GM12891 (cell line): Measurements from ENCODE around the gene FAM234B.

Experiments
- POLR2A ChIP-seq: IDR thresholded peaks from 2 replicates; pipeline ENCODE4 v1.6.1; 2011; ENCODE audit warnings: low read depth, low read length, control low read depth
- POLR2AphosphoS5 ChIP-seq: IDR thresholded peaks from 2 replicates; pipeline ENCODE4 v1.6.1; 2011; ENCODE audit warnings: low read depth, low read length, control low read depth
- TAF1 ChIP-seq: IDR thresholded peaks from 2 replicates; pipeline ENCODE4 v1.6.1; 2011; ENCODE audit warnings: low read depth, low read length, control low read depth

- TF ChIP-seq POLR2A (no peak), POLR2AphosphoS5 (no peak), TAF1 (no peak)
Observed at GRCh38 chr12:13127444-13127843, 83.3 kb downstream of the FAM234B start.
